Measurements from ENCODE around the gene ABCC2. TPM values are rescaled to one million over a fixed set of nuclear protein-coding genes. Genes with fewer than 3 reads are reported as not detected.
A peak's percentile ranks its signal among the peaks of the same experiment; 100 is the strongest.

ABCC2 gene
- total and polyA plus RNA-seq, 9 of the 15 experiments (the other 6 are each of a cell fraction or from before 2014, with no cell fraction given), result 0.03 to 0.18 (median 0.10) TPM; not detected in 1

DNA sequence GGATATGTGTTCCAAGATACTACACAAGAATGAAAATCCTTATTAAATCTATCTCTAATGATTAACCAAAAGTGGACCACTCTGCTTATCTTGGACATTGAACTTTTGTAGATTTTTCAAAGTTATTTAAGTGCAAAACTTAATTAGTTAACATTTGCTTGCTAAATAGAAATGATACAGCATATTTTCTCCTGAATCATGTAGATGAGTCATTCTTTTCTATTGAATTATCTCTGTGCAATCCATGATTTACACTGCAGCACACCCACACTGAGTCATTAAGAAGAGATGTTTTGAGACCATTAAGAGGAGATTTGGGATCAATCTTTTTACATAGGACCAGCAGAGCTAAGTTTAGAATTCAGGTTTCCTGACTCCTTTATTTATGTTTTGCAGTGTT is 6.6 kb upstream of the ABCC2 start (continued):
- TF ChIP-seq, protein P1, sequence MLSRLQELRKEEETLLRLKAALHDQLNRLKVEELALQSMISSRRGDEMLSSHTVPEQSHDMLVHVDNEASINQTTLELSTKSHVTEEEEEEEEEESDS (CRISPR knock-in tag; IDR thresholded peaks at IDR 0.05), result no peak
- TF ChIP-seq BHLHE40 (IDR thresholded peaks at IDR 0.05; ENCODE audit: low read length) (no peak), STAT5A (IDR thresholded peaks at IDR 0.05; ENCODE audit: borderline replicate concordance, low read length) (no peak), RBBP5 (IDR thresholded peaks at IDR 0.05; ENCODE audit: borderline replicate concordance, insufficient read depth, low read length, poor library complexity, severe bottlenecking) (no peak), ATF2 (CRISPR knock-in tag; IDR thresholded peaks at IDR 0.05) (no peak), NKRF (IDR thresholded peaks at IDR 0.05; ENCODE audit: borderline replicate concordance) (no peak), YBX1 (IDR thresholded peaks at IDR 0.05) (no peak), PURB (CRISPR knock-in tag; IDR thresholded peaks at IDR 0.05; ENCODE audit: low read depth) (no peak), FOXA3 (CRISPR knock-in tag; conservative IDR thresholded peaks at IDR 0.05 in 1 of 2, IDR thresholded peaks at IDR 0.05 in 1 of 2) (no peak), TOE1 (IDR thresholded peaks at IDR 0.05; ENCODE audit: borderline replicate concordance) (no peak), TOE1 (CRISPR knock-in tag; IDR thresholded peaks at IDR 0.05; ENCODE audit: borderline replicate concordance, low read depth) (no peak), ETV5 (CRISPR knock-in tag; IDR thresholded peaks at IDR 0.05; ENCODE audit: low read depth) (no peak), PRMT5 (CRISPR knock-in tag; IDR thresholded peaks at IDR 0.05) (no peak), SMARCB1 (IDR thresholded peaks at IDR 0.05; ENCODE audit: insufficient read length, low read depth) (no peak), TRIM25 (IDR thresholded peaks at IDR 0.05; ENCODE audit: borderline replicate concordance) (no peak), ZNF436 (CRISPR knock-in tag; IDR thresholded peaks at IDR 0.05) (no peak), ZFP36 (IDR thresholded peaks at IDR 0.05; ENCODE audit: low read depth, low read length, partially characterized antibody) (no peak), ZNF324 (CRISPR knock-in tag; IDR thresholded peaks at IDR 0.05) (no peak), ZNF316 (IDR thresholded peaks at IDR 0.05) (peak; percentile 95)
- TF ChIP-seq, protein P2, sequence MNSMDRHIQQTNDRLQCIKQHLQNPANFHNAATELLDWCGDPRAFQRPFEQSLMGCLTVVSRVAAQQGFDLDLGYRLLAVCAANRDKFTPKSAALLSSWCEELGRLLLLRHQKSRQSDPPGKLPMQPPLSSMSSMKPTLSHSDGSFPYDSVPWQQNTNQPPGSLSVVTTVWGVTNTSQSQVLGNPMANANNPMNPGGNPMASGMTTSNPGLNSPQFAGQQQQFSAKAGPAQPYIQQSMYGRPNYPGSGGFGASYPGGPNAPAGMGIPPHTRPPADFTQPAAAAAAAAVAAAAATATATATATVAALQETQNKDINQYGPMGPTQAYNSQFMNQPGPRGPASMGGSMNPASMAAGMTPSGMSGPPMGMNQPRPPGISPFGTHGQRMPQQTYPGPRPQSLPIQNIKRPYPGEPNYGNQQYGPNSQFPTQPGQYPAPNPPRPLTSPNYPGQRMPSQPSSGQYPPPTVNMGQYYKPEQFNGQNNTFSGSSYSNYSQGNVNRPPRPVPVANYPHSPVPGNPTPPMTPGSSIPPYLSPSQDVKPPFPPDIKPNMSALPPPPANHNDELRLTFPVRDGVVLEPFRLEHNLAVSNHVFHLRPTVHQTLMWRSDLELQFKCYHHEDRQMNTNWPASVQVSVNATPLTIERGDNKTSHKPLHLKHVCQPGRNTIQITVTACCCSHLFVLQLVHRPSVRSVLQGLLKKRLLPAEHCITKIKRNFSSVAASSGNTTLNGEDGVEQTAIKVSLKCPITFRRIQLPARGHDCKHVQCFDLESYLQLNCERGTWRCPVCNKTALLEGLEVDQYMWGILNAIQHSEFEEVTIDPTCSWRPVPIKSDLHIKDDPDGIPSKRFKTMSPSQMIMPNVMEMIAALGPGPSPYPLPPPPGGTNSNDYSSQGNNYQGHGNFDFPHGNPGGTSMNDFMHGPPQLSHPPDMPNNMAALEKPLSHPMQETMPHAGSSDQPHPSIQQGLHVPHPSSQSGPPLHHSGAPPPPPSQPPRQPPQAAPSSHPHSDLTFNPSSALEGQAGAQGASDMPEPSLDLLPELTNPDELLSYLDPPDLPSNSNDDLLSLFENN (IDR thresholded peaks at IDR 0.05; ENCODE audit: low read depth in 2 of 2, low read length in 2 of 2), result no peak
